D721Med (cell line): ENCODE measurements around the gene SPEF1.

Source experiments
- DNase-seq: peaks from one replicate; pipeline ENCODE4 v3.0.0; 2011; ENCODE audit warnings: low spot score; ENCODE audit not compliant: insufficient read length
- FAIRE-seq: peaks from 2 replicates; lab custom pipeline; 2011; peaks lifted over from hg19 to GRCh38; lab: Jason Lieb, UNC
- CTCF ChIP-seq: IDR thresholded peaks from 2 replicates; pipeline ENCODE4 v1.5.1; 2012; ENCODE audit warnings: mild to moderate bottlenecking, control low read depth; ENCODE audit not compliant: insufficient read depth; ENCODE audit errors: missing control alignments

SPEF1 gene

GRCh38 chr20:3755814-3756480, 25.3 kb downstream of the SPEF1 start:
- FAIRE-seq (no peak), DNase-seq (no peak)
- TF ChIP-seq CTCF: no peak

GRCh38 chr20:3755269-3755668, 26.0 kb downstream of the SPEF1 start:
- FAIRE-seq (no peak), DNase-seq (no peak)
- no peak for TF ChIP-seq CTCF

GRCh38 chr20:3754276-3754630, 27.0 kb downstream of the SPEF1 start:
- FAIRE-seq: no peak
- no peak for DNase-seq
- no peak for TF ChIP-seq CTCF

- no peak for TF ChIP-seq CTCF
- FAIRE-seq (no peak), DNase-seq (no peak)
Measured at GRCh38 chr20:3753501-3754275, 27.6 kb downstream of the SPEF1 start.

GRCh38 chr20:3753098-3753497, 28.1 kb downstream of the SPEF1 start:
- FAIRE-seq: no peak
- peak; percentile 54 for DNase-seq
- TF ChIP-seq CTCF: peak; percentile 63

GRCh38 chr20:3752386-3752759, 28.9 kb downstream of the SPEF1 start:
- DNase-seq: no peak
- no peak for TF ChIP-seq CTCF
- no peak for FAIRE-seq
